ENCODE results near the gene PKIG. TPM values are rescaled to one million over a fixed set of nuclear protein-coding genes. Genes with fewer than 3 reads are reported as not detected.
A peak's percentile ranks its signal among the peaks of the same experiment; 100 is the strongest.

Gene PKIG
- total RNA-seq, 2 experiments from 2014 or later = 31.7 to 46.9 TPM

- ChIA-PET POLR2A (interaction anchor here (0.7 to 3.2 kb wide), 4 partner anchors 20 to 33 kb away, joined by 4 to 16 read pairs (median 6); partner anchors contain the start of gene PKIG), CTCF (ENCODE audit: unreplicated experiment) (no interaction called here)
- Histone ChIP-seq H3K79me2 (ENCODE audit: insufficient read depth, low read depth, low read length) (peaks cover 17% of the 10 kb centered on the region; the same call in 1 of the 2 replicates), H3K9me2 (ENCODE audit: insufficient read depth, low read length) (no peaks in the 10 kb centered on the region), H3K4me1 (ENCODE audit: insufficient read depth, low read length, poor library complexity, severe bottlenecking) (peaks cover 70% of the 10 kb centered on the region), H4K20me1 (ENCODE audit: insufficient read depth, low read length) (no peaks in the 10 kb centered on the region), H3K4me2 (ENCODE audit: low read length) (peak overlapping the region; percentile 51; the same call in 1 of the 2 replicates), H3K9me3 (ENCODE audit: low read length) (no peaks in the 10 kb centered on the region), H3K27ac (ENCODE audit: low read depth, low read length, poor library complexity, severe bottlenecking) (peak overlapping the region; percentile 93), H2AFZ (ENCODE audit: low read length) (no peak overlapping the region), H3K36me3 (ENCODE audit: insufficient read depth, low read length) (peaks cover 96% of the 10 kb centered on the region), H3K4me3 (ENCODE audit: low read depth, low read length, poor library complexity, severe bottlenecking) (no peak overlapping the region)
- peak; percentile 37 for DNase-seq (ENCODE audit: low spot score)
- no TSS peak for BruUV-seq (replicated peaks)
- TF ChIP-seq EZH2phosphoT487 (IDR thresholded peaks at IDR 0.05; ENCODE audit: borderline replicate concordance, low read depth, low read length) = no peak
- TF ChIP-seq, protein P1, sequence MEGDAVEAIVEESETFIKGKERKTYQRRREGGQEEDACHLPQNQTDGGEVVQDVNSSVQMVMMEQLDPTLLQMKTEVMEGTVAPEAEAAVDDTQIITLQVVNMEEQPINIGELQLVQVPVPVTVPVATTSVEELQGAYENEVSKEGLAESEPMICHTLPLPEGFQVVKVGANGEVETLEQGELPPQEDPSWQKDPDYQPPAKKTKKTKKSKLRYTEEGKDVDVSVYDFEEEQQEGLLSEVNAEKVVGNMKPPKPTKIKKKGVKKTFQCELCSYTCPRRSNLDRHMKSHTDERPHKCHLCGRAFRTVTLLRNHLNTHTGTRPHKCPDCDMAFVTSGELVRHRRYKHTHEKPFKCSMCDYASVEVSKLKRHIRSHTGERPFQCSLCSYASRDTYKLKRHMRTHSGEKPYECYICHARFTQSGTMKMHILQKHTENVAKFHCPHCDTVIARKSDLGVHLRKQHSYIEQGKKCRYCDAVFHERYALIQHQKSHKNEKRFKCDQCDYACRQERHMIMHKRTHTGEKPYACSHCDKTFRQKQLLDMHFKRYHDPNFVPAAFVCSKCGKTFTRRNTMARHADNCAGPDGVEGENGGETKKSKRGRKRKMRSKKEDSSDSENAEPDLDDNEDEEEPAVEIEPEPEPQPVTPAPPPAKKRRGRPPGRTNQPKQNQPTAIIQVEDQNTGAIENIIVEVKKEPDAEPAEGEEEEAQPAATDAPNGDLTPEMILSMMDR (conservative IDR thresholded peaks at IDR 0.05; ENCODE audit: low read length) = no peak
- intact Hi-C loops (cut with micrococcal nuclease; ENCODE audit: unreplicated experiment) = no loop called here
Observed at GRCh38 chr20:44615876-44616603, 33.7 kb downstream of the PKIG start.

DNA sequence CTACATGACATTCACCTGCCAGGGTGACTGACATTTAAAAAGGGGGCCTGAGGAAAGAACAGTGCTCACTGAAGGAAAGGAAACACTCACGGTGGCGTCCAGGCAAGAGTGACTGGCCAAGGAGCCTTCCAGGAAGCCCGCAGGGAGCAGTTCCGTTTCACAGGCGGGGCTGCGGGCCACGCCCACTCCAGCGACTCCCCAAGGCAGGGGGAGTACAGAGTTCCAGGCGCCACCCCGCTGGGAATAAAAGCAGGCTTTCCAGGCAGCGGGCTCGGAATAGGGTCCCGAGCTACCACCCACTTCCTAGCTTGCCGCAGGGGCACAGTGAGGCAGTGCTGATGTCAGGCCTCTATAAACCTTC, 34.2 kb downstream of the PKIG start:
- intact Hi-C loops (cut with micrococcal nuclease; ENCODE audit: unreplicated experiment) = no loop called here
- H3K79me2 ChIP-seq (ENCODE audit: insufficient read depth, low read depth, low read length) = peaks cover 12% of the 10 kb centered on the region; the same call in 1 of the 2 replicates
- ChIA-PET POLR2A (interaction anchor here (1.1 to 3.2 kb wide), 5 partner anchors 19 to 34 kb away, joined by 4 to 16 read pairs (median 8); partner anchors contain the start of gene PKIG), CTCF (ENCODE audit: unreplicated experiment) (interaction anchor here (0.9 kb wide), 1 partner anchor 33 kb away, joined by 4 read pairs; no protein-coding TSS in a partner anchor)
- peaks cover 98% of the 10 kb centered on the region for H3K36me3 ChIP-seq (ENCODE audit: insufficient read depth, low read length)
- BruUV-seq (replicated peaks) = no TSS peak
- peak overlapping the region; percentile 51; the same call in 1 of the 2 replicates for H3K4me2 ChIP-seq (ENCODE audit: low read length)
- no peaks in the 10 kb centered on the region for H3K9me3 ChIP-seq (ENCODE audit: low read length)
- H3K4me3 ChIP-seq (ENCODE audit: low read depth, low read length, poor library complexity, severe bottlenecking) = no peak overlapping the region
- no peak overlapping the region for H2AFZ ChIP-seq (ENCODE audit: low read length)
- no peaks in the 10 kb centered on the region for H3K9me2 ChIP-seq (ENCODE audit: insufficient read depth, low read length)
- H4K20me1 ChIP-seq (ENCODE audit: insufficient read depth, low read length) = no peaks in the 10 kb centered on the region
- no peak for DNase-seq (ENCODE audit: low spot score)
- H3K27ac ChIP-seq (ENCODE audit: low read depth, low read length, poor library complexity, severe bottlenecking) = peak overlapping the region; percentile 93
- no peak for TF ChIP-seq EZH2phosphoT487 (IDR thresholded peaks at IDR 0.05; ENCODE audit: borderline replicate concordance, low read depth, low read length)
- TF ChIP-seq, protein P1 (conservative IDR thresholded peaks at IDR 0.05; ENCODE audit: low read length) = no peak
- H3K4me1 ChIP-seq (ENCODE audit: insufficient read depth, low read length, poor library complexity, severe bottlenecking) = peaks cover 64% of the 10 kb centered on the region

Measured in OCI-LY7 (cell line).